ENCODE measurements around the gene MAPK4. TPM values are rescaled to one million over a fixed set of nuclear protein-coding genes. Genes with fewer than 3 reads are reported as not detected.
"Not testable (repeated sequence)": the region's sequence is repeated elsewhere in the genome, so short reads cannot be mapped to it uniquely, and the experiment has no call there.

The MAPK4 gene
- polyA plus RNA-seq (2013, experiment 1 of 4): 15.9 TPM
- polyA plus RNA-seq (2013, experiment 2 of 4): 16.2 TPM
- 11.3 TPM for polyA plus RNA-seq (2013, experiment 3 of 4)
- polyA plus RNA-seq (2013, experiment 4 of 4): 12.5 TPM

- Histone ChIP-seq H3K36me3 (ENCODE audit: control insufficient read depth, insufficient read depth, low read length) (no peaks in the 10 kb centered on the region), H3K4me1 (ENCODE audit: control insufficient read depth, insufficient read depth, low read length) (no peaks in the 10 kb centered on the region), H3K4me3 (ENCODE audit: insufficient read depth, low read depth, low read length) (peak within 1 kb of the TSS; percentile 79), H3K27ac (ENCODE audit: insufficient read depth, low read depth, low read length, poor library complexity, severe bottlenecking) (no peak within 1 kb of the TSS), H3K9me3 (ENCODE audit: control insufficient read depth, low read length) (no peaks in the 10 kb centered on the region), H3K27me3 (ENCODE audit: control insufficient read depth, insufficient read depth, low read length, poor library complexity, severe bottlenecking) (peaks cover 54% of the 10 kb centered on the region)
- 0% methylated on average over 109 of the region's 109 CpGs for WGBS, 2 experiments
Observed at GRCh38 chr18:50559752-50560680, at the start of gene MAPK4. TSS of gene MAPK4 (plus strand) at chr18:50560087. CDS start at chr18:50663959, 103,872 bp downstream.

- H3K36me3 ChIP-seq (ENCODE audit: control insufficient read depth, insufficient read depth, low read length); H3K4me1 ChIP-seq (ENCODE audit: control insufficient read depth, insufficient read depth, low read length); H3K9me3 ChIP-seq (ENCODE audit: control insufficient read depth, low read length); H3K4me3 ChIP-seq (ENCODE audit: insufficient read depth, low read depth, low read length); H3K27ac ChIP-seq (ENCODE audit: insufficient read depth, low read depth, low read length, poor library complexity, severe bottlenecking); H3K27me3 ChIP-seq (ENCODE audit: control insufficient read depth, insufficient read depth, low read length, poor library complexity, severe bottlenecking): not testable (repeated sequence)
- 92 to 98% methylated on average over 4 of the region's 5 CpGs for WGBS, 2 experiments
Observed at GRCh38 chr18:50517277-50517676, 42.6 kb upstream of the MAPK4 start.

- H3K27ac ChIP-seq (ENCODE audit: insufficient read depth, low read depth, low read length, poor library complexity, severe bottlenecking): no peak overlapping the region
- 89 to 90% methylated on average over 4 of the region's 4 CpGs for WGBS, 2 experiments
- no peaks in the 10 kb centered on the region for H3K27me3 ChIP-seq (ENCODE audit: control insufficient read depth, insufficient read depth, low read length, poor library complexity, severe bottlenecking)
Observed at GRCh38 chr18:50518787-50519546, 40.9 kb upstream of the MAPK4 start.

GRCh38 chr18:50523165-50523564 is 36.7 kb upstream of the MAPK4 start:
- Histone ChIP-seq H3K9me3 (ENCODE audit: control insufficient read depth, low read length) (no peaks in the 10 kb centered on the region), H3K4me3 (ENCODE audit: insufficient read depth, low read depth, low read length) (no peak overlapping the region)

More at GRCh38 chr18:50518787-50519546, 40.9 kb upstream of the MAPK4 start:
- Histone ChIP-seq H3K4me1 (ENCODE audit: control insufficient read depth, insufficient read depth, low read length) (peaks cover 10% of the 10 kb centered on the region), H3K9me3 (ENCODE audit: control insufficient read depth, low read length) (no peaks in the 10 kb centered on the region), H3K4me3 (ENCODE audit: insufficient read depth, low read depth, low read length) (no peak overlapping the region), H3K36me3 (ENCODE audit: control insufficient read depth, insufficient read depth, low read length) (no peaks in the 10 kb centered on the region)

GRCh38 chr18:50527636-50528307 is 32.1 kb upstream of the MAPK4 start:
- Histone ChIP-seq H3K4me1 (ENCODE audit: control insufficient read depth, insufficient read depth, low read length) (peaks cover 17% of the 10 kb centered on the region), H3K27ac (ENCODE audit: insufficient read depth, low read depth, low read length, poor library complexity, severe bottlenecking) (no peak overlapping the region), H3K36me3 (ENCODE audit: control insufficient read depth, insufficient read depth, low read length) (no peaks in the 10 kb centered on the region), H3K9me3 (ENCODE audit: control insufficient read depth, low read length) (no peaks in the 10 kb centered on the region), H3K4me3 (ENCODE audit: insufficient read depth, low read depth, low read length) (no peak overlapping the region), H3K27me3 (ENCODE audit: control insufficient read depth, insufficient read depth, low read length, poor library complexity, severe bottlenecking) (no peaks in the 10 kb centered on the region)
- 92 to 93% methylated on average over 3 of the region's 3 CpGs for WGBS, 2 experiments

More at GRCh38 chr18:50523165-50523564, 36.7 kb upstream of the MAPK4 start:
- Histone ChIP-seq H3K4me1 (ENCODE audit: control insufficient read depth, insufficient read depth, low read length) (peaks cover 17% of the 10 kb centered on the region), H3K36me3 (ENCODE audit: control insufficient read depth, insufficient read depth, low read length) (no peaks in the 10 kb centered on the region), H3K27me3 (ENCODE audit: control insufficient read depth, insufficient read depth, low read length, poor library complexity, severe bottlenecking) (no peaks in the 10 kb centered on the region), H3K27ac (ENCODE audit: insufficient read depth, low read depth, low read length, poor library complexity, severe bottlenecking) (no peak overlapping the region)
- 69 to 70% methylated on average over 6 of the region's 6 CpGs for WGBS, 2 experiments

GRCh38 chr18:50528806-50529205 is 31.1 kb upstream of the MAPK4 start:
- Histone ChIP-seq H3K4me1 (ENCODE audit: control insufficient read depth, insufficient read depth, low read length) (peaks cover 9% of the 10 kb centered on the region), H3K9me3 (ENCODE audit: control insufficient read depth, low read length) (no peaks in the 10 kb centered on the region), H3K27ac (ENCODE audit: insufficient read depth, low read depth, low read length, poor library complexity, severe bottlenecking) (no peak overlapping the region), H3K27me3 (ENCODE audit: control insufficient read depth, insufficient read depth, low read length, poor library complexity, severe bottlenecking) (no peaks in the 10 kb centered on the region), H3K36me3 (ENCODE audit: control insufficient read depth, insufficient read depth, low read length) (no peaks in the 10 kb centered on the region), H3K4me3 (ENCODE audit: insufficient read depth, low read depth, low read length) (no peak overlapping the region)
- 91 to 94% methylated on average over 5 of the region's 5 CpGs for WGBS, 2 experiments

- H3K27me3 ChIP-seq (ENCODE audit: control insufficient read depth, insufficient read depth, low read length, poor library complexity, severe bottlenecking); H3K4me1 ChIP-seq (ENCODE audit: control insufficient read depth, insufficient read depth, low read length); H3K27ac ChIP-seq (ENCODE audit: insufficient read depth, low read depth, low read length, poor library complexity, severe bottlenecking); H3K36me3 ChIP-seq (ENCODE audit: control insufficient read depth, insufficient read depth, low read length); H3K4me3 ChIP-seq (ENCODE audit: insufficient read depth, low read depth, low read length); H3K9me3 ChIP-seq (ENCODE audit: control insufficient read depth, low read length): not testable (repeated sequence)
- 89 to 97% methylated on average over 1 to 2 of the region's 2 CpGs for WGBS, 2 experiments
Observed at GRCh38 chr18:50533822-50534221, 26.1 kb upstream of the MAPK4 start.

- 95 to 98% methylated on average over 4 of the region's 4 CpGs for WGBS, 2 experiments
Observed at GRCh38 chr18:50544476-50544875, 15.4 kb upstream of the MAPK4 start.

GRCh38 chr18:50545936-50546335 is 14.0 kb upstream of the MAPK4 start:
- 88 to 91% methylated on average over 19 of the region's 19 CpGs for WGBS, 2 experiments
- no peaks in the 10 kb centered on the region for H3K36me3 ChIP-seq (ENCODE audit: control insufficient read depth, insufficient read depth, low read length)
- H3K4me1 ChIP-seq (ENCODE audit: control insufficient read depth, insufficient read depth, low read length): no peaks in the 10 kb centered on the region

More at GRCh38 chr18:50544476-50544875, 15.4 kb upstream of the MAPK4 start:
- H3K4me3 ChIP-seq (ENCODE audit: insufficient read depth, low read depth, low read length); H3K4me1 ChIP-seq (ENCODE audit: control insufficient read depth, insufficient read depth, low read length); H3K27ac ChIP-seq (ENCODE audit: insufficient read depth, low read depth, low read length, poor library complexity, severe bottlenecking); H3K36me3 ChIP-seq (ENCODE audit: control insufficient read depth, insufficient read depth, low read length); H3K27me3 ChIP-seq (ENCODE audit: control insufficient read depth, insufficient read depth, low read length, poor library complexity, severe bottlenecking); H3K9me3 ChIP-seq (ENCODE audit: control insufficient read depth, low read length): not testable (repeated sequence)

More at GRCh38 chr18:50545936-50546335, 14.0 kb upstream of the MAPK4 start:
- Histone ChIP-seq H3K9me3 (ENCODE audit: control insufficient read depth, low read length) (no peaks in the 10 kb centered on the region), H3K4me3 (ENCODE audit: insufficient read depth, low read depth, low read length) (no peak overlapping the region), H3K27ac (ENCODE audit: insufficient read depth, low read depth, low read length, poor library complexity, severe bottlenecking) (no peak overlapping the region), H3K27me3 (ENCODE audit: control insufficient read depth, insufficient read depth, low read length, poor library complexity, severe bottlenecking) (no peaks in the 10 kb centered on the region)

All from ectodermal cell (in vitro differentiated cells).